Breast epithelium (tissue), 3 donors: ENCODE results near the gene TMC8.

Experiments used
- POLR2AphosphoS5 ChIP-seq, 3 donors: sonication (generic); formaldehyde crosslinking; IDR thresholded peaks; one replicate each; pipeline ENCODE4 v1.6.1; 2017; ENCODE audit warnings: antibody characterized with exemption in 3 of 3
- TF ChIP-seq, protein P1 (sequence below), 3 donors: fragments of 450-650 bp; IDR thresholded peaks; one replicate each; pipeline ENCODE4 v1.5.1; 2016 to 2017; ENCODE audit warnings: antibody characterized with exemption in 3 of 3, mild to moderate bottlenecking in 3 of 3, moderate library complexity in 3 of 3

DNA sequence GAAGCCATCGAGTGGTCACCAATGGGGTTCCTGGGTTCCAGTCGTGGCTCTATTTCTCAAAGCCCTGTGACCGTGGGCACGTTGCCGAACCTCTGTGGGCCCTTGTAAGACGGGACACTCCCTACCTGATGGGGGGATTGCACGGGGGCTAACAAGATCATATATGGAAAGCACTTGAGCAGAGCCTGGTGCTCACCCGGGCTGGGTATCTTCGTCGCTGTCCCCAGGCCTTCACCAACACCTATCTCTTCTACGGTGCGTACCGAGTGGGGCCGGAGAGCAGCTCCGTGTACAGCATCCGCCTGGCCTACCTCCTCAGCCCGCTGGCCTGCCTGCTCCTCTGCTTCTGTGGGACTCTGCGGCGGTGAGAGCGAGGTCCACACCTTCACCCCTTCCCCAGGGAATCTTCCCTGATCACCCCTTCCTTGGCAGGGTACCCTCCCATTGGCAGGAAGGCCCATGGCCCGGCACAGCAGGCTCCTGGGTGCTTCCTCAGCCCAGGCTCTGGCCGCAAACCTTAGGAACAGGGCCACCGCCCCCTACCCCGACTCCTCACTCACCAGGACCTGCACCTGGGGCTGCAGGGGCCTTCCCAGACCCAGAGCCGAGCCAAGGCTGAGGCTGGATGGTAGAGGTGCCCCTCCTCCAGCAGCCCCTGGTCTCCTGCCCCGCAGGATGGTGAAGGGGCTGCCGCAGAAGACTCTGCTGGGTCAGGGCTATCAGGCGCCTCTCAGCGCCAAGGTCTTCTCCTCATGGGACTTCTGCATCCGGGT lies 2.8 kb downstream of the TMC8 start:
- TF ChIP-seq POLR2AphosphoS5 (IDR thresholded peaks at IDR 0.05): no peak
- TF ChIP-seq, protein P1, sequence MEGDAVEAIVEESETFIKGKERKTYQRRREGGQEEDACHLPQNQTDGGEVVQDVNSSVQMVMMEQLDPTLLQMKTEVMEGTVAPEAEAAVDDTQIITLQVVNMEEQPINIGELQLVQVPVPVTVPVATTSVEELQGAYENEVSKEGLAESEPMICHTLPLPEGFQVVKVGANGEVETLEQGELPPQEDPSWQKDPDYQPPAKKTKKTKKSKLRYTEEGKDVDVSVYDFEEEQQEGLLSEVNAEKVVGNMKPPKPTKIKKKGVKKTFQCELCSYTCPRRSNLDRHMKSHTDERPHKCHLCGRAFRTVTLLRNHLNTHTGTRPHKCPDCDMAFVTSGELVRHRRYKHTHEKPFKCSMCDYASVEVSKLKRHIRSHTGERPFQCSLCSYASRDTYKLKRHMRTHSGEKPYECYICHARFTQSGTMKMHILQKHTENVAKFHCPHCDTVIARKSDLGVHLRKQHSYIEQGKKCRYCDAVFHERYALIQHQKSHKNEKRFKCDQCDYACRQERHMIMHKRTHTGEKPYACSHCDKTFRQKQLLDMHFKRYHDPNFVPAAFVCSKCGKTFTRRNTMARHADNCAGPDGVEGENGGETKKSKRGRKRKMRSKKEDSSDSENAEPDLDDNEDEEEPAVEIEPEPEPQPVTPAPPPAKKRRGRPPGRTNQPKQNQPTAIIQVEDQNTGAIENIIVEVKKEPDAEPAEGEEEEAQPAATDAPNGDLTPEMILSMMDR (IDR thresholded peaks at IDR 0.05): no peak
